ENCODE measurements around the gene ECHS1. TPM values are rescaled to one million over a fixed set of nuclear protein-coding genes. Genes with fewer than 3 reads are reported as not detected.
A peak's percentile ranks its signal among the peaks of the same experiment; 100 is the strongest.

ECHS1 gene
- polyA plus RNA-seq, 1 of the 3 experiments (the other 2 are of a cell fraction) = 97.8 TPM

DNA sequence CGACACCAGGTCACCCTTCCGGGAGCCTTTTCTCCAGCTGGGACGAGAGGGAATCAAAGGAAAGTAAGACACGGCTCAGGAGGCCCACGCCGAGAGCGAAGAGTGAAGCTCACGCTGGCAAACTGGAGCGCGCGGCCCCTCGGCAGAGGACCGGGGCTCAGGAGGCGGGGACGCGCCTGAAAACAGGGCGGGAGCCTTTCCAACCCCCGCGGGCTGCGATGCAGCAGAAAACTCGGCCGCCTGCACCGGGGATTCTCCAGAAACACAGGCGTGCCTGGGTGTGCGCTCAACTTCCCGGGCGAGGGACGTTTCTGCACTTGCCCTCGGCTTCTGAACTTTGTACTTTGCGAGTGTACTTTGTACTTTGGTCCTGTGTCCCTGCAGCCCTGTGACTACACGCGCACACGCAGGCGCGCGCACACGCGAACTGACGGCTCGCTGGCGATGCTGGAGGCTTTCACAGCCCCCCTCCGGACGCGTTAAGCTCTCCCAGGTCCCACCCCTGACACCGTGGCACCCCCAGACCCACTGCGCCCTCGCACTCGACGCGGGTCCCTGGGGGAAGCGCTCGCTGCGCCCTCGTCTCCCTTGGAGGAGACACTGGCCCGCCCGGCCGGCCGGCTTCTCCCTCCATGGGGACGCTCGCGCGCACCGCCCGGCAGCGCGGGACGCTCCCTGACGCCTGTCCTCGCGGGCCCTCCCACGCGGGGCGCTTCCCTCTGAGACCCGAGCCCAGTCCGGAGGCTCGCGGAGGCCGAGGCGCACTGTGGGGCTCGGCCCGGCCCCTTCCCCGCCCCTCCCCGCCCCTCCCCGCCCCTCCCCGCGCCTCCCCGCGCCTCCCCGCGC lies 5.3 kb upstream of the ECHS1 start:
- Histone ChIP-seq H3K79me2 (ENCODE audit: insufficient read depth) (no peaks in the 10 kb centered on the region), H3K4me1 (ENCODE audit: control insufficient read depth in 1 of 2, insufficient read depth in 2 of 2, low read depth in 1 of 2, low read length in 1 of 2) (peaks cover 0 to 19% of the 10 kb centered on the region in 2 experiments; a peak in 2 of 4 replicates), H3F3A (replicated peaks; ENCODE audit: insufficient read depth) (no peaks in the 10 kb centered on the region), H3K27ac (ENCODE audit: low read depth in 2 of 2, low read length in 1 of 2) (peak overlapping the region in 1 of 2 experiments; percentile 67; a peak in 1 of 4 replicates), H2AFZ (ENCODE audit: low read depth) (peak overlapping the region; percentile 92; the same call in 1 of the 2 replicates), H3K4me3 (ENCODE audit: low read depth in 2 of 2, low read length in 1 of 2) (peak overlapping the region; percentile 74 to 76), H3K36me3 (replicated peaks in 1 of 2; ENCODE audit: control insufficient read depth in 1 of 2, insufficient read depth in 2 of 2, low read length in 1 of 2) (no peaks in the 10 kb centered on the region), H3K9ac (peak overlapping the region; percentile 64), H3K27me3 (ENCODE audit: insufficient read depth) (no peaks in the 10 kb centered on the region), H3K4me2 (peak overlapping the region; percentile 97), H3K9me3 (no peaks in the 10 kb centered on the region), H3K9me2 (no peaks in the 10 kb centered on the region), H4K20me1 (ENCODE audit: insufficient read depth) (no peaks in the 10 kb centered on the region)
- ChIA-PET CTCF (interaction anchor here (1.5 to 2.3 kb wide), 2 partner anchors 18 to 49 kb away, joined by 7 to 13 read pairs; no protein-coding TSS in a partner anchor), POLR2A (interaction anchor here (0.6 to 1.1 kb wide), 2 partner anchors 12 to 30 kb away, joined by 3 read pairs; no protein-coding TSS in a partner anchor)
- 0 out of 2 replicates have a peak, but pooled peaks have one; percentile 9 for TF ChIP-seq MXI1 (IDR thresholded peaks at IDR 0.05; ENCODE audit: low read depth, low read length)
- TF ChIP-seq NRF1 (IDR thresholded peaks at IDR 0.05; ENCODE audit: low read depth, low read length) = peak; percentile 38
- TF ChIP-seq RFX5 (IDR thresholded peaks at IDR 0.05; ENCODE audit: low read length) = no peak
- WGBS (ENCODE audit: low lambda C conversion rate) = 1% methylated on average over 26 of the region's 90 CpGs
- DNase-seq = peak; percentile 82

- no peaks in the 10 kb centered on the region for H3K36me3 ChIP-seq (replicated peaks in 1 of 2; ENCODE audit: control insufficient read depth in 1 of 2, insufficient read depth in 2 of 2, low read length in 1 of 2)
- H2AFZ ChIP-seq (ENCODE audit: low read depth) = peak overlapping the region; percentile 92; the same call in 1 of the 2 replicates
- no peaks in the 10 kb centered on the region for H3K27me3 ChIP-seq (ENCODE audit: insufficient read depth)
- CTCF ChIA-PET = interaction anchor here (1.5 to 2.3 kb wide), 2 partner anchors 17 to 48 kb away, joined by 7 to 13 read pairs; no protein-coding TSS in a partner anchor
- no peak overlapping the region; a peak in 1 of 4 replicates for H3K27ac ChIP-seq (ENCODE audit: low read depth in 2 of 2, low read length in 1 of 2)
- WGBS (ENCODE audit: low lambda C conversion rate) = 38% methylated on average over 9 of the region's 20 CpGs
- POLR2A ChIA-PET = interaction anchor here (1.1 kb wide), 1 partner anchor 11 kb away, joined by 3 read pairs; no protein-coding TSS in a partner anchor
- peaks cover 0 to 19% of the 10 kb centered on the region in 2 experiments; a peak in 2 of 4 replicates for H3K4me1 ChIP-seq (ENCODE audit: control insufficient read depth in 1 of 2, insufficient read depth in 2 of 2, low read depth in 1 of 2, low read length in 1 of 2)
- DNase-seq = no peak
- H3F3A ChIP-seq (replicated peaks; ENCODE audit: insufficient read depth) = no peaks in the 10 kb centered on the region
- no peaks in the 10 kb centered on the region for H3K79me2 ChIP-seq (ENCODE audit: insufficient read depth)
- peak overlapping the region; percentile 74 to 76 for H3K4me3 ChIP-seq (ENCODE audit: low read depth in 2 of 2, low read length in 1 of 2)
- no peaks in the 10 kb centered on the region for H3K9me2 ChIP-seq
- no peaks in the 10 kb centered on the region for H3K9me3 ChIP-seq
- H3K4me2 ChIP-seq = peak overlapping the region; percentile 97
- TF ChIP-seq SMC3 (IDR thresholded peaks at IDR 0.05; ENCODE audit: low read depth, low read length) (no peak), TAF1 (IDR thresholded peaks at IDR 0.05; ENCODE audit: borderline replicate concordance, low read depth, low read length) (no peak), FOXM1 (IDR thresholded peaks at IDR 0.05; ENCODE audit: low read depth) (no peak), EP300 (IDR thresholded peaks at IDR 0.05; ENCODE audit: borderline replicate concordance in 1 of 2, low read depth in 1 of 2, low read length in 1 of 2) (no peak), TEAD4 (IDR thresholded peaks at IDR 0.05; ENCODE audit: borderline replicate concordance, insufficient read depth) (no peak), IRF3 (IDR thresholded peaks at IDR 0.05; ENCODE audit: low read depth, low read length) (no peak), POLR2AphosphoS5 (IDR thresholded peaks at IDR 0.05; ENCODE audit: low read depth, low read length) (no peak), MAX (IDR thresholded peaks at IDR 0.05; ENCODE audit: low read depth) (no peak)
- TF ChIP-seq, protein P1, sequence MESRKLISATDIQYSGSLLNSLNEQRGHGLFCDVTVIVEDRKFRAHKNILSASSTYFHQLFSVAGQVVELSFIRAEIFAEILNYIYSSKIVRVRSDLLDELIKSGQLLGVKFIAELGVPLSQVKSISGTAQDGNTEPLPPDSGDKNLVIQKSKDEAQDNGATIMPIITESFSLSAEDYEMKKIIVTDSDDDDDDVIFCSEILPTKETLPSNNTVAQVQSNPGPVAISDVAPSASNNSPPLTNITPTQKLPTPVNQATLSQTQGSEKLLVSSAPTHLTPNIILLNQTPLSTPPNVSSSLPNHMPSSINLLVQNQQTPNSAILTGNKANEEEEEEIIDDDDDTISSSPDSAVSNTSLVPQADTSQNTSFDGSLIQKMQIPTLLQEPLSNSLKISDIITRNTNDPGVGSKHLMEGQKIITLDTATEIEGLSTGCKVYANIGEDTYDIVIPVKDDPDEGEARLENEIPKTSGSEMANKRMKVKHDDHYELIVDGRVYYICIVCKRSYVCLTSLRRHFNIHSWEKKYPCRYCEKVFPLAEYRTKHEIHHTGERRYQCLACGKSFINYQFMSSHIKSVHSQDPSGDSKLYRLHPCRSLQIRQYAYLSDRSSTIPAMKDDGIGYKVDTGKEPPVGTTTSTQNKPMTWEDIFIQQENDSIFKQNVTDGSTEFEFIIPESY (IDR thresholded peaks at IDR 0.05; ENCODE audit: borderline replicate concordance, low read depth) = no peak
- H3K9ac ChIP-seq = peak overlapping the region; percentile 64; the same call in 1 of the 2 replicates
- H4K20me1 ChIP-seq (ENCODE audit: insufficient read depth) = no peaks in the 10 kb centered on the region
Measured at GRCh38 chr10:133377818-133378250, 4.7 kb upstream of the ECHS1 start.
